ENCODE data around the gene MYO1C.
"Not testable (repeated sequence)": the region's sequence is repeated elsewhere in the genome, so short reads cannot be mapped to it uniquely, and the experiment has no call there.

The MYO1C gene

DNA sequence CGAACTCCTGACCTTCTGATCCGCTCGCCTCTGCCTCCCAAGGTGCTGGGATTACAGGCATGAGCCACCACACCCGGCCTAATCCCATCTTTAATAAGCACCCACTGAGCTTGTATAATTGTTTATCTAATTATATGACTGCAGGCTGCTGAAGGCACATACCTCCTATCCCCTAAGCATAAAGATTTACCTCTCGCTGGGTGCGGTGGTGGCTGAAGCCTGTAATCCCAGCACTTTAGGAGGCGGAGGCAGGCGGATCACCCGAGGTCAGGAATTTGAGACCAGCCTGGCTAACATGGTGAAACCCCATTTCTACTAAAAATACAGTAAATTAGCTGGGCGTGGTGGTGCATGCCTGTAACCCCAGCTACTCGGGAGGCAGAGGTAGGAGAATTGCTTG, 72.3 kb downstream of the MYO1C start:
- DNase-seq = no peak

DNA sequence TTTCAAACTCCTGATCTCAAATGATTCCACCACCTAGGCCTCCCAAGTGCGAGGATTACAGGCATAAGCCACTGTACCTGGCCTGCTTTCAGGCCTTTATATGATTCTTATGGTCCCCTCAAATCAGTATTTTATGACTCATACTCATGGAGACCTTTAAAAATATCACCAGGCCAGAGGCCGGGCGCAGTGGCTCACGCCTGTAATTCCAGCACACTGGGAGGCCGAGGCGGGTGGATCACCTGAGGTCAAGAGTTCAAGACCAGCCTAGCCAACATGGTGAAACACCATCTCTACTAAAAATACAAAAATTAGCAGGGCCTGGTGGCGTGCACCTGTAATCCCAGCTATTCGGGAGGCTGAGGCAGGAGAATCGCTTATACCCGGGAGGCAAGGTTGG, 74.0 kb downstream of the MYO1C start:
- not testable (repeated sequence) for DNase-seq

- DNase-seq = no peak
These were observed 76.1 kb downstream of the MYO1C start for GRCh38 chr17:1416414-1416813.

- no peak for DNase-seq
These were observed 77.9 kb downstream of the MYO1C start for GRCh38 chr17:1414634-1415033.
